ENCODE measurements around the gene CYP17A1.

DNA sequence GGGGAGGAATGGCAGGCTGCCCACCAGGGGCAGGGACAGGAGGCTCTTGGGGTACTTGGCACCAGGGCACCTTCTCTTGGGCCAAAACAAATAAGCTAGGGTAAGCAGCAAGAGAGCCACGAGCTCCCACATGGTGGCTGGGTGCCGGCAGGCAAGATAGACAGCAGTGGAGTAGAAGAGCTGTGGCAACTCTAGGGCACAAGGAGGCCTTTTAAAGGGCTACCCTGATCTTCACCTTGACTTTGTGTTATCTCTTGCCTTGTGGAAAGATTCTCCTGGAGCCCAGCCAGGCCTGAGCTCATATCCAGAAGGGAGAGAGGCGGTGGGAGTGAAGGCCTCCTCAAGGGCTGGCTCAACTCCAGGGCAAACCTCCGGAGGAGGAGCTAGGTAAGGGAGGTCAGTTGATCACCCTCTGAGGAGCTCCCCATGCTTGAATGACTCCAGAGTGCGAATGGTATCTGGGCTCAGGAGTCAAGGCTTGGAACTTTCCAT is at the start of gene CYP17A1:
- TF ChIP-seq EZH2 (IDR thresholded peaks at IDR 0.05; ENCODE audit: borderline replicate concordance, insufficient read depth, low read length, poor library complexity, severe bottlenecking) (no peak), EP300 (conservative IDR thresholded peaks at IDR 0.05; ENCODE audit: poor library complexity, severe bottlenecking) (no peak), RAD21 (conservative IDR thresholded peaks at IDR 0.05) (no peak), POLR2AphosphoS5 (IDR thresholded peaks at IDR 0.05) (no peak), TAF1 (IDR thresholded peaks at IDR 0.05; ENCODE audit: low read depth) (no peak), SMC3 (conservative IDR thresholded peaks at IDR 0.05; ENCODE audit: poor library complexity) (no peak), MXI1 (conservative IDR thresholded peaks at IDR 0.05; ENCODE audit: poor library complexity, severe bottlenecking) (no peak)
- TF ChIP-seq, protein P1, sequence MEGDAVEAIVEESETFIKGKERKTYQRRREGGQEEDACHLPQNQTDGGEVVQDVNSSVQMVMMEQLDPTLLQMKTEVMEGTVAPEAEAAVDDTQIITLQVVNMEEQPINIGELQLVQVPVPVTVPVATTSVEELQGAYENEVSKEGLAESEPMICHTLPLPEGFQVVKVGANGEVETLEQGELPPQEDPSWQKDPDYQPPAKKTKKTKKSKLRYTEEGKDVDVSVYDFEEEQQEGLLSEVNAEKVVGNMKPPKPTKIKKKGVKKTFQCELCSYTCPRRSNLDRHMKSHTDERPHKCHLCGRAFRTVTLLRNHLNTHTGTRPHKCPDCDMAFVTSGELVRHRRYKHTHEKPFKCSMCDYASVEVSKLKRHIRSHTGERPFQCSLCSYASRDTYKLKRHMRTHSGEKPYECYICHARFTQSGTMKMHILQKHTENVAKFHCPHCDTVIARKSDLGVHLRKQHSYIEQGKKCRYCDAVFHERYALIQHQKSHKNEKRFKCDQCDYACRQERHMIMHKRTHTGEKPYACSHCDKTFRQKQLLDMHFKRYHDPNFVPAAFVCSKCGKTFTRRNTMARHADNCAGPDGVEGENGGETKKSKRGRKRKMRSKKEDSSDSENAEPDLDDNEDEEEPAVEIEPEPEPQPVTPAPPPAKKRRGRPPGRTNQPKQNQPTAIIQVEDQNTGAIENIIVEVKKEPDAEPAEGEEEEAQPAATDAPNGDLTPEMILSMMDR (IDR thresholded peaks at IDR 0.05; ENCODE audit: poor library complexity, severe bottlenecking), result no peak
- TF ChIP-seq, protein P2, sequence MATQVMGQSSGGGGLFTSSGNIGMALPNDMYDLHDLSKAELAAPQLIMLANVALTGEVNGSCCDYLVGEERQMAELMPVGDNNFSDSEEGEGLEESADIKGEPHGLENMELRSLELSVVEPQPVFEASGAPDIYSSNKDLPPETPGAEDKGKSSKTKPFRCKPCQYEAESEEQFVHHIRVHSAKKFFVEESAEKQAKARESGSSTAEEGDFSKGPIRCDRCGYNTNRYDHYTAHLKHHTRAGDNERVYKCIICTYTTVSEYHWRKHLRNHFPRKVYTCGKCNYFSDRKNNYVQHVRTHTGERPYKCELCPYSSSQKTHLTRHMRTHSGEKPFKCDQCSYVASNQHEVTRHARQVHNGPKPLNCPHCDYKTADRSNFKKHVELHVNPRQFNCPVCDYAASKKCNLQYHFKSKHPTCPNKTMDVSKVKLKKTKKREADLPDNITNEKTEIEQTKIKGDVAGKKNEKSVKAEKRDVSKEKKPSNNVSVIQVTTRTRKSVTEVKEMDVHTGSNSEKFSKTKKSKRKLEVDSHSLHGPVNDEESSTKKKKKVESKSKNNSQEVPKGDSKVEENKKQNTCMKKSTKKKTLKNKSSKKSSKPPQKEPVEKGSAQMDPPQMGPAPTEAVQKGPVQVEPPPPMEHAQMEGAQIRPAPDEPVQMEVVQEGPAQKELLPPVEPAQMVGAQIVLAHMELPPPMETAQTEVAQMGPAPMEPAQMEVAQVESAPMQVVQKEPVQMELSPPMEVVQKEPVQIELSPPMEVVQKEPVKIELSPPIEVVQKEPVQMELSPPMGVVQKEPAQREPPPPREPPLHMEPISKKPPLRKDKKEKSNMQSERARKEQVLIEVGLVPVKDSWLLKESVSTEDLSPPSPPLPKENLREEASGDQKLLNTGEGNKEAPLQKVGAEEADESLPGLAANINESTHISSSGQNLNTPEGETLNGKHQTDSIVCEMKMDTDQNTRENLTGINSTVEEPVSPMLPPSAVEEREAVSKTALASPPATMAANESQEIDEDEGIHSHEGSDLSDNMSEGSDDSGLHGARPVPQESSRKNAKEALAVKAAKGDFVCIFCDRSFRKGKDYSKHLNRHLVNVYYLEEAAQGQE (IDR thresholded peaks at IDR 0.05; ENCODE audit: borderline replicate concordance), result no peak

Data from neural cell (in vitro differentiated cells).